C4-2B (cell line): ENCODE measurements around the gene SSBP1.
"Not testable (repeated sequence)": the region's sequence is repeated elsewhere in the genome, so short reads cannot be mapped to it uniquely, and the experiment has no call there.

Experiments
- H3K27ac ChIP-seq: fragments of 450-650 bp; 2 replicates; pipeline ENCODE4 v1.5.1; 2017
- ZFX ChIP-seq: fragments of 450-650 bp; IDR thresholded peaks from 2 replicates; pipeline ENCODE4 v1.6.1; 2017
- TF ChIP-seq, protein P1 (sequence below): fragments of 450-650 bp; conservative IDR thresholded peaks from 2 replicates; pipeline ENCODE4 v1.5.1; 2017; ENCODE audit warnings: mild to moderate bottlenecking

SSBP1 gene

DNA sequence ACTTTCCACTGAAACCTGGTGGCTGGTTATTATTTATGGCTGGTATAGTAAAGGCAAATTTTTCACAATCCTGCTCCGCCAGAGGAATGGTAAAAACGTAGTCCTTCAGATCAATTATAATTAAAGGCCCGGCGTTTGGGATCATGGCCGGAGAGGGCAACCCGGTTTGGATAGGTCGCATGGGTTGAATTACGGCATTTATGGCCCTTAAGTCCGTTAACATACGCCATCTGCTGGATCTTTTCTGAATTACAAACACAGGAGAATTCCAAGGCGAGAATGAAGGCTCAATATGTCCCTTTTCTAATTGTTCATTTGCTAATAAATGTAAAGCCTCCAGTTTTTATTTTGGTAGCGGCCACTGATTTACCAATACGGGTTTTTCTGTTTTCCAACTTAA is 14.5 kb downstream of the SSBP1 start:
- TF ChIP-seq, protein P1, sequence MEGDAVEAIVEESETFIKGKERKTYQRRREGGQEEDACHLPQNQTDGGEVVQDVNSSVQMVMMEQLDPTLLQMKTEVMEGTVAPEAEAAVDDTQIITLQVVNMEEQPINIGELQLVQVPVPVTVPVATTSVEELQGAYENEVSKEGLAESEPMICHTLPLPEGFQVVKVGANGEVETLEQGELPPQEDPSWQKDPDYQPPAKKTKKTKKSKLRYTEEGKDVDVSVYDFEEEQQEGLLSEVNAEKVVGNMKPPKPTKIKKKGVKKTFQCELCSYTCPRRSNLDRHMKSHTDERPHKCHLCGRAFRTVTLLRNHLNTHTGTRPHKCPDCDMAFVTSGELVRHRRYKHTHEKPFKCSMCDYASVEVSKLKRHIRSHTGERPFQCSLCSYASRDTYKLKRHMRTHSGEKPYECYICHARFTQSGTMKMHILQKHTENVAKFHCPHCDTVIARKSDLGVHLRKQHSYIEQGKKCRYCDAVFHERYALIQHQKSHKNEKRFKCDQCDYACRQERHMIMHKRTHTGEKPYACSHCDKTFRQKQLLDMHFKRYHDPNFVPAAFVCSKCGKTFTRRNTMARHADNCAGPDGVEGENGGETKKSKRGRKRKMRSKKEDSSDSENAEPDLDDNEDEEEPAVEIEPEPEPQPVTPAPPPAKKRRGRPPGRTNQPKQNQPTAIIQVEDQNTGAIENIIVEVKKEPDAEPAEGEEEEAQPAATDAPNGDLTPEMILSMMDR: peak; percentile 59
- no peak for TF ChIP-seq ZFX

DNA sequence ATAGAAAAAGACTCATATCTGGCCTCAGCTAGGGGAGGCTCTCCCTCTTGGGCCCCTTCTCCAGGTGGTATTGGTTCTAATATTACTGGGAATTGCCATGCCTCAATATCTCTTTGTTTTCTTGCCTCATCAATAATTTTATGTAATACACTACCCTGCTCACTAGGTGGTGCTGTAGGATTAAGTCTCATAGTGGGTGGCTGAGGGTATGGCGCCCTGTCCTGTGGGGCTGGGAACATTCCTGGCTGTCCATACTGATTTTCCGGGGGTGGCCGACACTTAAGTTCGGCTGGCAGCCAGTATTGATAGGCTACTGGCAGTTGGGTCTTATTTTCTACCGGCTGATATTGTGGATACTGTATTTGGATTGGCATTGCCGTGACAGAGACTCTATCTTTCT is 16.8 kb downstream of the SSBP1 start:
- TF ChIP-seq, protein P1: peak; percentile 77
- TF ChIP-seq ZFX: no peak

More for the DNA sequence above, 14.5 kb downstream of the SSBP1 start:
- no peak overlapping the region for H3K27ac ChIP-seq

DNA sequence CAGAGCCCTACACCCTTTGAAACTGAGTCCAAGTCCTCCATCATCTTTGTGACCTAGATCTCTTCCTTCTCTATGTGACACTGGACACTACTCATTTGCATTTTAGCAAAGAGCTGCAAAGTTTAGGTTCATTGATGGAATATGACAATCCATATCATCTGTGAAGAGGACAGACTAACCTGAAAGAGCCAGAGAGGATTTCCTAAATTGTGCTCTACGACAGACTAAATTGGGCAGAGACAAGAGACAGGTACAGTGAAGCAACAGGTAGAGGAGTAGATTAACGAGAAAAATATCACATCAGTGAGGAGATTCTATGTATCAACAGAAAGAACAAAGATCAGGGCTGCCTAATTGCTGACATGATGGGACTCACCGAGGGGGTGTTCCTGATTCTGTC is 25.6 kb downstream of the SSBP1 start, which contains the start of gene TAS2R3:
Gene TAS2R3, plus strand, starts transcription at position 301 of the 400 bp plus-strand sequence. Its CDS starts 62 bp downstream, at position 363.
- TF ChIP-seq, protein P1: no peak
- no peak for TF ChIP-seq ZFX
- no peak within 1 kb of the TSS for H3K27ac ChIP-seq

More for the DNA sequence above, 16.8 kb downstream of the SSBP1 start:
- no peak overlapping the region for H3K27ac ChIP-seq

DNA sequence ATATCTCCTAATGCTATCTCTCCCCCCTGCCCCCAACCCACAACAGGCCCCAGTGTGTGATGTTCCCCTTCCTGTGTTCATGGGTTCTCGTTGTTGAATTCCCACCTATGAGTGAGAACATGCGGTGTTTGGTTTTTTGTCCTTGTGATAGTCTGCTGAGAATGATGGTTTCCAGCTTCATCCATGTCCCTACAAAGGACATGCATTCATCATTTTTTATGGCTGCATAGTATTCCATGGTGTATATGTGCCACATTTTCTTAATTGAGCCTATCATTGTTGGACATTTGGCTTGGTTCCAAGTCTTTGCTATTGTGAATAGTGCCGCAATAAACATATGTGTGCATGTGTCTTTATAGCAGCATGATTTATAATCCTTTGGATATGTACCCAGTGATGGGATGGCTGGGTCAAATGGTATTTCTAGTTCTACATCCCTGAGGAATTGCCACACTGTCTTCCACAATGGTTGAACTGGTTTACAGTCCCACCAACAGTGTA is 32.0 kb downstream of the SSBP1 start:
- not testable (repeated sequence) for H3K27ac ChIP-seq

DNA sequence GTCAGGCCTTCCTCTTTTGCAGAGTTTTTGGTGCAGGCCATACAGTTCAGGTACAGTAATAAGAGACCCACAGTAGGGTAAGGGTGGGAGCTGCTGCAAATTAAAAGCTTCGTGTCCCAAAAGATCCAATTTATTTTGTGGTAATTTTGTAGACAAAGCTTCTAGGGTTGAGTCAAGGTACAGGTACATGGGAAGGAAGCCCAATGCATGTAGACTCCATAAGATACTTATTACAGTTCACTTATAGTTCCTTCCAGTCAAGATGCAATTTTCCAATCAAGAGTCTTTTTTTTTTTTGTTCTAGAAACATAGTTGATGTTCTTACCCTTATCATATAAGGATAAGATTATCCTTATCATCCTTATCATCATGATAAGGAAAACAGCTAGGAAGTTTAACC is 38.2 kb downstream of the SSBP1 start, which contains the start of gene TAS2R4:
Gene TAS2R4, plus strand, starts transcription at position 301 of the 400 bp plus-strand sequence. CDS start 1,815 bp downstream, outside the sequence.
- TF ChIP-seq, protein P1: no peak
- no peak for TF ChIP-seq ZFX
- H3K27ac ChIP-seq: no peak within 1 kb of the TSS

DNA sequence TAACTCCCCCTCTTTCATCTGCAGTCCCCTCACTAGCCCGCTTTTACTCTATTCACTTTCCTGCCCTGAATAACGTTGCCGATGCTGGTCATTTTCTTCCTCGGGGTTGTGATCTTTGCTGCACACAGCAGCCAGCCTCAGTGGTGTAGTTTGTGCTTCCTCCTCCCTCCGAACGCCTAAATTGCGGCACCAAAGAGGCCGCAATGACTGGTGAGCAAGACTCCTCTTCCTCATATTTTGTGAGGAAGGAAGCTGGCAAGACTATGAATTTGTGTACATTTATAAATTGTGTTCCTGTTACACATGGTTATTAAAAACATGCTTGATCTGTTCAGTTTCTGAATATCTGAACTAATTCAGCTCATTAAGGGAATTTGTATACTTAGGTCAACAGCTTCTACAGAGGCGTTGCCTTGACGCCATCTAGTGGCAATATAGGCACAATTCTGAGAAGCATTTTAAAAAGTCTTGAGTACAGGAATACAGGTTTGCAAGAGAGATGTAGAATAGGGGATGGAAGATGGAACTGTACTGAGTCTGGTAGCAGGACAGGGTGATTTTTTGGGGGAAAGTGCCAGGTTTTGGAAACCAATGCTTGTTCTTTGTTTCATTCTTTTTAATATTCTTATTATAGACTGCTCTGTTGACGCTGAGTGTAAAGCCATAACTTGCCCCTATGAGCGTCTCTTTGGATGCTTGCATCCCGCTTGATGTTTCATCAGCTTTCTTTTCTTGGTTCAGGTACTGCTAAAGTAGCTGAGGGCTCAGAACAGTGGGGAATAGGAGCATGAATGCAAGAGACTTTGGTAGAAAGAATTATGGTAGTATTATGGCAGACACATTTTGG is 47.8 kb downstream of the SSBP1 start:
- no peak overlapping the region for H3K27ac ChIP-seq
- TF ChIP-seq, protein P1: peak; percentile 98
- no peak for TF ChIP-seq ZFX

DNA sequence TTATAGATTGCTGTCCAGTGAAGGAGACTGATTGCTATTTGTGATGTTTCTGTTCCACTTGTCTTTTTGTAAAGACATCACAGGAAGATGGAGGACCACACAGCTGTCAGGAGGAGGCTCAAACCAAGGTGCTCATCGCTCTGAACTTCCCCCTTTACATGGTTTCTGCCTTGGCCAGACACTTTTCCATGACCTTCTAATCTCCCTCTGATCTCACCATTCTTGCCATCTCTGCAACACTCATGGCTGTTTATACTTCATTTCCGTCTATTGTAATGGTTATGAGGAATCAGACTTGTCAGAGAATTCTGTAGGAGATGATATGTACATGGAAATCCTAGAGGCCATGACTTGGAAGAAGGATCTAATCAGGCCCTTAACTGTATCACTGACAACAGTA is 50.1 kb downstream of the SSBP1 start:
- no peak for TF ChIP-seq ZFX
- TF ChIP-seq, protein P1: no peak
- no peak overlapping the region for H3K27ac ChIP-seq
